ENCODE results near the gene RHBG. TPM values are rescaled to one million over a fixed set of nuclear protein-coding genes. Genes with fewer than 3 reads are reported as not detected.

Gene RHBG
- total and polyA plus RNA-seq, 4 experiments from 2014 or later: not detected

- H3K4me3 ChIP-seq (ENCODE audit: low read length in 2 of 2): no peak overlapping the region
- no peaks in the 10 kb centered on the region for H3K9me3 Mint-ChIP-seq
- H3K27me3 ChIP-seq (ENCODE audit: insufficient read depth, low read length): no peaks in the 10 kb centered on the region
- ChIA-PET POLR2A (ENCODE audit: partially characterized antibody) (no interaction called here), CTCF (ENCODE audit: partially characterized antibody) (interaction anchor here (4.1 kb wide), 1 partner anchor 22 kb away, joined by 17 read pairs; no protein-coding TSS in a partner anchor)
- no peaks in the 10 kb centered on the region for H3K36me3 ChIP-seq (ENCODE audit: insufficient read depth, low read length)
- H3K27me3 Mint-ChIP-seq: peaks cover 18 to 28% of the 10 kb centered on the region in 2 donors
- H3K27ac ChIP-seq (ENCODE audit: low read depth, low read length): no peak overlapping the region
- H3K36me3 Mint-ChIP-seq: peaks cover 0 to 6% of the 10 kb centered on the region in 2 donors
- no peaks in the 10 kb centered on the region for H3K9me3 ChIP-seq (ENCODE audit: control insufficient read depth in 1 of 2, low read length in 2 of 2)
- no peak overlapping the region for H3K4me3 Mint-ChIP-seq
- H3K27ac Mint-ChIP-seq: no peak overlapping the region
- H3K4me1 ChIP-seq (ENCODE audit: insufficient read depth, low read length): no peaks in the 10 kb centered on the region
- DNase-seq: no peak
- H3K4me1 Mint-ChIP-seq: no peaks in the 10 kb centered on the region
- intact Hi-C loops (cut with micrococcal nuclease): no loop called here
Observed at GRCh38 chr1:156407760-156408159, 38.7 kb downstream of the RHBG start.

- no peaks in the 10 kb centered on the region for H3K27me3 ChIP-seq (ENCODE audit: insufficient read depth, low read length)
- CTCF ChIA-PET (ENCODE audit: partially characterized antibody): interaction anchor here (0.9 kb wide), 1 partner anchor 24 kb away, joined by 5 read pairs; no protein-coding TSS in a partner anchor
- H3K27ac ChIP-seq (ENCODE audit: low read depth, low read length): no peak overlapping the region
- Mint-ChIP-seq H3K9me3 (no peaks in the 10 kb centered on the region), H3K27me3 (peaks cover 16 to 35% of the 10 kb centered on the region in 2 donors), H3K4me3 (no peak overlapping the region), H3K27ac (no peak overlapping the region), H3K36me3 (peaks cover 0 to 9% of the 10 kb centered on the region in 2 donors), H3K4me1 (no peaks in the 10 kb centered on the region)
- no peaks in the 10 kb centered on the region for H3K4me1 ChIP-seq (ENCODE audit: insufficient read depth, low read length)
- POLR2A ChIA-PET (ENCODE audit: partially characterized antibody): no interaction called here
- H3K4me3 ChIP-seq (ENCODE audit: low read length in 2 of 2): no peak overlapping the region
- intact Hi-C loops (cut with micrococcal nuclease): no loop called here
- no peaks in the 10 kb centered on the region for H3K36me3 ChIP-seq (ENCODE audit: insufficient read depth, low read length)
- no peak for DNase-seq
- H3K9me3 ChIP-seq (ENCODE audit: control insufficient read depth in 1 of 2, low read length in 2 of 2): no peaks in the 10 kb centered on the region
Observed at GRCh38 chr1:156409439-156409838, 40.4 kb downstream of the RHBG start.

DNA sequence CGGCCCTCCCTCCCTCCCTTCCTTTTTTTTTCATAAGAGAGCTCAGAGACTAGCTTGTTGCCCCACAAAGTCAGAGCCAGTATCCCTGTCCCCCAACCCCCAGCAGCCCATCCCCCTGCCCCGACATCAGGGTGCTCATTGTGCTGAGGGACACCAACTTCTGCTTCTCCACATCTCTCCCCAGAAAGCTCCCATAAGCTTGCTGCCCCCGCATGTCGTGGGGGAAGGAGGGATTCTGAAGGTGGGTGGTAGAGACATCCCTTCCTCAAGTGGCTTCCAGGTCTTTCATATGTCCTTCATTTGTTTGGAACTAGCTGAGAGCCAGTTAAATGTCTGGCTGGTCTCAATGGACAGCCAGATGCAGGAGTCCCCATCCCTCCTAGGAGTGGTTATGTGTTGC lies 41.2 kb downstream of the RHBG start:
- ChIA-PET POLR2A (ENCODE audit: partially characterized antibody) (no interaction called here), CTCF (ENCODE audit: partially characterized antibody) (no interaction called here)
- Mint-ChIP-seq H3K4me1 (no peaks in the 10 kb centered on the region), H3K36me3 (peaks cover 0 to 13% of the 10 kb centered on the region in 2 donors), H3K9me3 (no peaks in the 10 kb centered on the region), H3K27me3 (peaks cover 19 to 39% of the 10 kb centered on the region in 2 donors), H3K4me3 (no peak overlapping the region), H3K27ac (no peak overlapping the region)
- DNase-seq: no peak
- Histone ChIP-seq H3K36me3 (ENCODE audit: insufficient read depth, low read length) (no peaks in the 10 kb centered on the region), H3K9me3 (ENCODE audit: control insufficient read depth in 1 of 2, low read length in 2 of 2) (no peaks in the 10 kb centered on the region), H3K4me3 (ENCODE audit: low read length in 2 of 2) (no peak overlapping the region), H3K4me1 (ENCODE audit: insufficient read depth, low read length) (no peaks in the 10 kb centered on the region), H3K27me3 (ENCODE audit: insufficient read depth, low read length) (no peaks in the 10 kb centered on the region), H3K27ac (ENCODE audit: low read depth, low read length) (no peak overlapping the region)
- intact Hi-C loops (cut with micrococcal nuclease): no loop called here

DNA sequence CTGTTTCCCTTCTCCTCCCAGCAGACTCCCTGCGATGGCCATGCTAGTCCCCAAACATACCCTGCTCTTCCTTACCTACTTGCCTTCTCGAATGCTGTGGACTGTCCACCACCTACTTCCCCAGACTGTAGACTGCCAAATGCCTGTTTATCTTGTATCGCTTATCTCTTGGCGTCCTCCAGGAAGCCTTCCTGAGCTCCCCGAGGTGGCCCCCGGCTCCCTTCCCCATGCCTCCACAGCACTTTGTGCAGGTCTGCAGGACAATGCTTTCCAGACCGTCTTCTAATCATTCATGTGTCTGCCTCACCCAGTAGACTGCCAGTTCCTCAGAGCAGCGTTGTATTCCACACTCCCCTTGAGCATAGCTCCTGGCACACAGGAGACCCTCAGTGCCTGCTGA lies 41.7 kb downstream of the RHBG start:
- Mint-ChIP-seq H3K27me3 (peaks cover 19 to 40% of the 10 kb centered on the region in 2 donors), H3K4me1 (no peaks in the 10 kb centered on the region), H3K4me3 (no peak overlapping the region), H3K9me3 (no peaks in the 10 kb centered on the region), H3K27ac (no peak overlapping the region), H3K36me3 (peaks cover 0 to 13% of the 10 kb centered on the region in 2 donors)
- CTCF ChIA-PET (ENCODE audit: partially characterized antibody): interaction anchor here (1.2 kb wide), 1 partner anchor 35 kb away, joined by 3 read pairs; no protein-coding TSS in a partner anchor
- no peak overlapping the region for H3K27ac ChIP-seq (ENCODE audit: low read depth, low read length)
- H3K4me3 ChIP-seq (ENCODE audit: low read length in 2 of 2): no peak overlapping the region
- POLR2A ChIA-PET (ENCODE audit: partially characterized antibody): no interaction called here
- H3K4me1 ChIP-seq (ENCODE audit: insufficient read depth, low read length): no peaks in the 10 kb centered on the region
- no peaks in the 10 kb centered on the region for H3K9me3 ChIP-seq (ENCODE audit: control insufficient read depth in 1 of 2, low read length in 2 of 2)
- H3K27me3 ChIP-seq (ENCODE audit: insufficient read depth, low read length): no peaks in the 10 kb centered on the region
- DNase-seq: no peak
- intact Hi-C loops (cut with micrococcal nuclease): no loop called here
- no peaks in the 10 kb centered on the region for H3K36me3 ChIP-seq (ENCODE audit: insufficient read depth, low read length)

GRCh38 chr1:156412653-156413321 lies 43.8 kb downstream of the RHBG start:
- H3K4me1 ChIP-seq (ENCODE audit: insufficient read depth, low read length): no peaks in the 10 kb centered on the region
- peaks cover 28 to 38% of the 10 kb centered on the region in 2 donors for H3K27me3 Mint-ChIP-seq
- no peaks in the 10 kb centered on the region for H3K9me3 ChIP-seq (ENCODE audit: control insufficient read depth in 1 of 2, low read length in 2 of 2)
- H3K36me3 Mint-ChIP-seq: peaks cover 0 to 13% of the 10 kb centered on the region in 2 donors
- H3K4me3 Mint-ChIP-seq: no peak overlapping the region
- no peak overlapping the region for H3K4me3 ChIP-seq (ENCODE audit: low read length in 2 of 2)
- ChIA-PET CTCF (ENCODE audit: partially characterized antibody) (interaction anchor here (4.4 kb wide), 1 partner anchor 27 kb away, joined by 24 read pairs; no protein-coding TSS in a partner anchor), POLR2A (ENCODE audit: partially characterized antibody) (no interaction called here)
- H3K36me3 ChIP-seq (ENCODE audit: insufficient read depth, low read length): no peaks in the 10 kb centered on the region
- H3K9me3 Mint-ChIP-seq: no peaks in the 10 kb centered on the region
- H3K27ac Mint-ChIP-seq: no peak overlapping the region
- H3K27ac ChIP-seq (ENCODE audit: low read depth, low read length): no peak overlapping the region
- H3K27me3 ChIP-seq (ENCODE audit: insufficient read depth, low read length): peaks cover 3% of the 10 kb centered on the region
- H3K4me1 Mint-ChIP-seq: no peaks in the 10 kb centered on the region
- DNase-seq: no peak
- intact Hi-C loops (cut with micrococcal nuclease): no loop called here

DNA sequence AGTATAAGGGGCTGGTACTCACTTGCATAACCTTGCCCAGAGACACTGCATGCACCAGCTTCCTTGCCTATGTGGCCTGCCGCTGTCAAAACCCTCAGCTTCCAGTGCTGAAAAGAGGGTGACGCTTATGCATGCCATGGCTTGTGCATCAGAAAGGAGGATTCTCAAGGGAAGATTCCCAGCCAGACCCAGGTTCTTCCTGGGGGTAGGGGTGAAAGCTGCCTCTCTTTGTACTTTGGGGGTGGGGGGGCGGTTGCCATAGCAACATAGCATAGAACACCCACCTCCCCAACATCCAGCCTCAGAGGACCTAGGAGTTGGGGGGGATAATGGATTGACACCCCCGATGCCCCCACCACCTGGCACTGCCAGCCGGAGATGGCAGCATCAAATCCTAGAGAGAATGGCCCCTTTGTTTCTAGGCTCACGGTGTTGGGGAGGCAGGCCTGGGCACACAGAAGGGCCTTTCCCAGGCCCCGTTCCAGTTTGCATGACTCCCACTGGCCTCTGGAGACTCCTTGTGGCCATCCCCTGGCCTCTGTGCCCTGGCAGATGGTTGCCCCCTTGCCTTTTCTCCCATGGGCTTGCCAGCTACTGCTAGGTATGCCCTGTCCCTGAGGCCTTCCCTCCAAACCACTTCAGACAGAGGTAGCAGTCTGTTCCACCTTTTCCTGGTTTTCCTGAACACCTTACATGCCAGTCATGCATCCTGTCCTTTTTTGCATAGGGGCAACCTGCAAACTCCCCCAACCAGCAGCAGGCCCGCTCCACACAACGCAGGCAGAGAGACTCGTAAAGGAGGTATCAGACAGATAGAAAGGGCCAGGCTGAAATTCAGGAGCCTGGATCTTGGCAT lies 44.6 kb downstream of the RHBG start:
- Mint-ChIP-seq H3K27ac (no peak overlapping the region), H3K27me3 (peaks cover 28 to 36% of the 10 kb centered on the region in 2 donors), H3K4me1 (no peaks in the 10 kb centered on the region), H3K4me3 (no peak overlapping the region), H3K36me3 (peaks cover 0 to 13% of the 10 kb centered on the region in 2 donors), H3K9me3 (no peaks in the 10 kb centered on the region)
- ChIA-PET CTCF (ENCODE audit: partially characterized antibody) (interaction anchor here (4.4 kb wide), 1 partner anchor 27 kb away, joined by 24 read pairs; no protein-coding TSS in a partner anchor), POLR2A (ENCODE audit: partially characterized antibody) (no interaction called here)
- Histone ChIP-seq H3K4me1 (ENCODE audit: insufficient read depth, low read length) (no peaks in the 10 kb centered on the region), H3K36me3 (ENCODE audit: insufficient read depth, low read length) (no peaks in the 10 kb centered on the region), H3K9me3 (ENCODE audit: control insufficient read depth in 1 of 2, low read length in 2 of 2) (no peaks in the 10 kb centered on the region), H3K4me3 (ENCODE audit: low read length in 2 of 2) (no peak overlapping the region), H3K27me3 (ENCODE audit: insufficient read depth, low read length) (peaks cover 4% of the 10 kb centered on the region), H3K27ac (ENCODE audit: low read depth, low read length) (no peak overlapping the region)
- DNase-seq: no peak
- intact Hi-C loops (cut with micrococcal nuclease): no loop called here

GRCh38 chr1:156414461-156415064 lies 45.6 kb downstream of the RHBG start:
- Histone ChIP-seq H3K27me3 (ENCODE audit: insufficient read depth, low read length) (peaks cover 8% of the 10 kb centered on the region), H3K4me3 (ENCODE audit: low read length in 2 of 2) (no peak overlapping the region), H3K9me3 (ENCODE audit: control insufficient read depth in 1 of 2, low read length in 2 of 2) (no peaks in the 10 kb centered on the region), H3K4me1 (ENCODE audit: insufficient read depth, low read length) (peaks cover 4% of the 10 kb centered on the region), H3K36me3 (ENCODE audit: insufficient read depth, low read length) (no peaks in the 10 kb centered on the region), H3K27ac (ENCODE audit: low read depth, low read length) (no peak overlapping the region)
- peaks cover 23 to 38% of the 10 kb centered on the region in 2 donors for H3K27me3 Mint-ChIP-seq
- H3K4me3 Mint-ChIP-seq: no peak overlapping the region
- CTCF ChIA-PET (ENCODE audit: partially characterized antibody): interaction anchor here (1.4 to 4.4 kb wide), 2 partner anchors 28 to 32 kb away, joined by 4 to 24 read pairs; no protein-coding TSS in a partner anchor
- peaks cover 3 to 7% (median 6%) of the 10 kb centered on the region in 4 donors for H3K4me1 Mint-ChIP-seq
- POLR2A ChIA-PET (ENCODE audit: partially characterized antibody): no interaction called here
- H3K9me3 Mint-ChIP-seq: no peaks in the 10 kb centered on the region
- no peak overlapping the region for H3K27ac Mint-ChIP-seq
- H3K36me3 Mint-ChIP-seq: peaks cover 0 to 13% of the 10 kb centered on the region in 2 donors
- intact Hi-C loops (cut with micrococcal nuclease): no loop called here
- no peak for DNase-seq
